ENCODE results near the gene SMG7.
A peak's percentile ranks its signal among the peaks of the same experiment; 100 is the strongest.

The SMG7 gene

GRCh38 chr1:183516725-183517124, 44.4 kb downstream of the SMG7 start:
- Histone ChIP-seq H3K27me3 (replicated peaks; ENCODE audit: control insufficient read depth, insufficient read depth, low read length) (no peaks in the 10 kb centered on the region), H3K4me3 (ENCODE audit: low read length) (no peak overlapping the region), H3K4me1 (ENCODE audit: control insufficient read depth, insufficient read depth, low read length) (peaks cover 20% of the 10 kb centered on the region), H3K36me3 (ENCODE audit: control insufficient read depth, insufficient read depth, low read length, severe bottlenecking) (peaks cover 22% of the 10 kb centered on the region), H3K9ac (ENCODE audit: low read length) (no peak overlapping the region), H3K9me3 (ENCODE audit: control insufficient read depth, low read length) (no peaks in the 10 kb centered on the region)
- DNase-seq (ENCODE audit: low read depth), result no peak

DNA sequence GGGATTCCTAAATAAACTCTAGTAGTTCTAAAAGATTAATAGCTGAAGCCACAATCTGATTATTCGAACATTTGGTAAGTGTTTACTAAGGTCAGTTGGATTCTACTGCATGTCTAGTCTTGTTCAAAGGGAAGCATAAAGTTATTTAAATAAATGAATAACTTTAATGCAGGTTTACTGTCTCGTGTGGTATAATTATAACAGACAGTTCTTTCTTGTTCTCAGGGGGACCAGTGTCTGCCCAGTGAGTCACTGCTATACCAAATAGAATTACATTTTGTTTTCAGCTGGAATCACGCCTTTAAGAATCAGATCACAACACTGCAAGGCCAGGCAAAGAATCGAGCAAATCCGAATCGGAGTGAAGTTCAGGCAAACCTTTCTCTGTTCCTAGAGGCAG, 45.1 kb downstream of the SMG7 start:
- no peak for DNase-seq (ENCODE audit: low read depth)
- Histone ChIP-seq H3K9ac (ENCODE audit: low read length) (no peak overlapping the region), H3K36me3 (ENCODE audit: control insufficient read depth, insufficient read depth, low read length, severe bottlenecking) (peaks cover 28% of the 10 kb centered on the region), H3K4me3 (ENCODE audit: low read length) (no peak overlapping the region), H3K4me1 (ENCODE audit: control insufficient read depth, insufficient read depth, low read length) (peaks cover 20% of the 10 kb centered on the region), H3K9me3 (ENCODE audit: control insufficient read depth, low read length) (no peaks in the 10 kb centered on the region), H3K27me3 (replicated peaks; ENCODE audit: control insufficient read depth, insufficient read depth, low read length) (no peaks in the 10 kb centered on the region)

- no peak overlapping the region for H3K9ac ChIP-seq (ENCODE audit: low read length)
- DNase-seq (ENCODE audit: low read depth), result no peak
- H3K4me1 ChIP-seq (ENCODE audit: control insufficient read depth, insufficient read depth, low read length), result peaks cover 5% of the 10 kb centered on the region
- H3K9me3 ChIP-seq (ENCODE audit: control insufficient read depth, low read length), result no peaks in the 10 kb centered on the region
- H3K4me3 ChIP-seq (ENCODE audit: low read length), result no peak overlapping the region
- H3K27me3 ChIP-seq (replicated peaks; ENCODE audit: control insufficient read depth, insufficient read depth, low read length), result no peaks in the 10 kb centered on the region
- H3K36me3 ChIP-seq (ENCODE audit: control insufficient read depth, insufficient read depth, low read length, severe bottlenecking), result peaks cover 45% of the 10 kb centered on the region
Observed at GRCh38 chr1:183520379-183520778, 48.1 kb downstream of the SMG7 start.

GRCh38 chr1:183522104-183522503, 49.8 kb downstream of the SMG7 start:
- Histone ChIP-seq H3K27me3 (replicated peaks; ENCODE audit: control insufficient read depth, insufficient read depth, low read length) (no peaks in the 10 kb centered on the region), H3K4me3 (ENCODE audit: low read length) (no peak overlapping the region), H3K9me3 (ENCODE audit: control insufficient read depth, low read length) (no peaks in the 10 kb centered on the region), H3K9ac (ENCODE audit: low read length) (no peak overlapping the region), H3K4me1 (ENCODE audit: control insufficient read depth, insufficient read depth, low read length) (no peaks in the 10 kb centered on the region), H3K36me3 (ENCODE audit: control insufficient read depth, insufficient read depth, low read length, severe bottlenecking) (peaks cover 51% of the 10 kb centered on the region)
- no peak for DNase-seq (ENCODE audit: low read depth)

DNA sequence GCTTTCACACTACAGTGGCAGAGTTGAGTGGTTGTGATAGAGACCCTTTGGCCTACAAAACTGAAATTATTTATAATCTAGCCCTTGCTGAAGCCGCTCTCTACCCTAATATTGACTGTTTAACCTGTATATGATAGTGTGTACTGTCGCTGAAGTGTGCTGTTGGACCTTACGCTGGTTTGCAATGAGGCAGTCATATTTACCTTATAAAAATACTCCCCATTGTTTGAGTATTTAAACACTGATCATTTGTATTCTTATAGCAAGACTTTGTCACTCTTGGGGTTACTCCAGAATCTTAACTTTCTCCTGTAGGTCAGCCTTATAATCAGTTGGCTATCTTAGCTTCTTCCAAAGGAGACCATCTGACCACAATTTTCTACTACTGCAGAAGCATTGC, 56.3 kb downstream of the SMG7 start:
- Histone ChIP-seq H3K9ac (ENCODE audit: low read length) (no peak overlapping the region), H3K27me3 (replicated peaks; ENCODE audit: control insufficient read depth, insufficient read depth, low read length) (no peaks in the 10 kb centered on the region), H3K4me1 (ENCODE audit: control insufficient read depth, insufficient read depth, low read length) (no peaks in the 10 kb centered on the region), H3K36me3 (ENCODE audit: control insufficient read depth, insufficient read depth, low read length, severe bottlenecking) (peaks cover 73% of the 10 kb centered on the region), H3K4me3 (ENCODE audit: low read length) (no peak overlapping the region), H3K9me3 (ENCODE audit: control insufficient read depth, low read length) (no peaks in the 10 kb centered on the region)
- DNase-seq (ENCODE audit: low read depth), result no peak

DNA sequence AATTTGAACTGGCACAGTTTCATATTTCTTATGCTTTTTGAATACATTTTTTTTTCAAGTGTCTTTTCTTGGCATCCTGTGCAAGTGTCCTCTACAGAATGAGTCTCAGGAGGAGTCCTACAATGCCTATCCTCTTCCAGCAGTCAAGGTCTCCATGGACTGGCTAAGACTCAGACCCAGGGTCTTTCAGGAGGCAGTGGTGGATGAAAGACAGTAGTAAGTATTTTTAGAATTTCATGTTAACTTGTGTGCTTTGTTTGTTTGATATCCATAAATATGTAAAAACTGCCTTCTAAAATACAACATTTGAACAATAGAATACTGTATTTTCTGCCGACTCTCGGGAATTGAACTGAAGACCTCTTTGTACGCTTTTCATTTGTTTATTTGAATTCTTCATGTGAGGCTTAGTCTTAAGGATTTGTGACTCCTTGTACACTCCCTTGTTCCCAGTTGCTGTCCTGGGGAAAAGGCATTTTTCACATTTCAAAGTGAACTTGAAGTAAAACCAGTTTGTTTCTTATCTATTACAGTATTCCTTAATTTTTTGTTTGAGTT, 61.4 kb downstream of the SMG7 start:
- Histone ChIP-seq H3K27me3 (replicated peaks; ENCODE audit: control insufficient read depth, insufficient read depth, low read length) (no peaks in the 10 kb centered on the region), H3K9ac (ENCODE audit: low read length) (no peak overlapping the region), H3K4me1 (ENCODE audit: control insufficient read depth, insufficient read depth, low read length) (no peaks in the 10 kb centered on the region), H3K4me3 (ENCODE audit: low read length) (no peak overlapping the region), H3K9me3 (ENCODE audit: control insufficient read depth, low read length) (no peaks in the 10 kb centered on the region), H3K36me3 (ENCODE audit: control insufficient read depth, insufficient read depth, low read length, severe bottlenecking) (peaks cover 90% of the 10 kb centered on the region)
- no peak for DNase-seq (ENCODE audit: low read depth)

DNA sequence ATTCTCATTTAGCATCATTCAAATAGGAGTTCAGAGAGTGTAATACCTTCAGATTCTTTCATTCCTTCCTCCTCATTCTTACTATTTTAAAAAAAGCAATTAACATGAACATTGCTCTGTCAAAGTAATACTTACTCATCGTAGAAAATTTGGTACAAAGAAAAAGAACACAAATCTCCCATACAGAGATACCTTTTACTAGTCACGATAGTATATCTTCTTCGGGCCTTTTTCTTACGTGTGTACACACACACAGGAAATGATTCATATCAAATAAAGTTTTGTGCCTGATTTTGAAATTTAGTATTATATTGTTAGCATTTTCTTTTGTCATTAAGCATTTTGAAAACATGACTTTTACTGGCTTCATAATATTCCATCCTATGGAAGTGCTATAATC, 65.1 kb downstream of the SMG7 start:
- Histone ChIP-seq H3K9me3 (ENCODE audit: control insufficient read depth, low read length) (no peaks in the 10 kb centered on the region), H3K4me3 (ENCODE audit: low read length) (no peak overlapping the region), H3K27me3 (replicated peaks; ENCODE audit: control insufficient read depth, insufficient read depth, low read length) (no peaks in the 10 kb centered on the region), H3K36me3 (ENCODE audit: control insufficient read depth, insufficient read depth, low read length, severe bottlenecking) (peaks cover 99% of the 10 kb centered on the region), H3K9ac (ENCODE audit: low read length) (no peak overlapping the region), H3K4me1 (ENCODE audit: control insufficient read depth, insufficient read depth, low read length) (no peaks in the 10 kb centered on the region)
- DNase-seq (ENCODE audit: low read depth), result no peak

DNA sequence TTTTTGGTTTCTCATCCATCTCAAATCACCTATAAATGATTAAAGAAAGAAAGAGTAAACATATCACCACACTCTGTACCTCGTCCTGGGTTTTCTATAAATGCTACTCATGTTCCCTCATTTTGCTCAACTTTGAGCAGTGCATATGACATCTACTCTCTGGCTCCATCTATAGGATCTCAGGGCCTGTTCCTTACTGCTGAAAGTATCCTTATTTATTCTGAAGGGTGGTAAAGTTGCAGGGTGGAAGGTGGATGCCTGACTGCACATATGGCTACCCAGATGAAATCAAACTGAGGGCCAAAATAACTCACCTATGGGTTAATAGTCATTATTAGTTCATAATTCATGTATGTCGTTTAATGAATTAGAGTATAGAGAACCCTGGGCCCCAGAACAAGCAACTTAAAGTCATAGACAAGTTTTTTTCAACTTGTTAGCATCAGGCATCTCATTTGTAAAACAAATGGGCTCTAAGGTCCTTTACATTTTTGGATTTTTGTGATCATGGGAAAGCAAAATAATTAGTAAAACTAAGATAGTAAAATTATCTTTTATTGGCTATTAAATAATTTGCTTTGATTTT, 71.4 kb downstream of the SMG7 start:
- H3K36me3 ChIP-seq (ENCODE audit: control insufficient read depth, insufficient read depth, low read length, severe bottlenecking), result peaks cover 88% of the 10 kb centered on the region
- peak overlapping the region; percentile 54 for H3K9ac ChIP-seq (ENCODE audit: low read length)
- no peaks in the 10 kb centered on the region for H3K4me1 ChIP-seq (ENCODE audit: control insufficient read depth, insufficient read depth, low read length)
- H3K27me3 ChIP-seq (replicated peaks; ENCODE audit: control insufficient read depth, insufficient read depth, low read length), result no peaks in the 10 kb centered on the region
- DNase-seq (ENCODE audit: low read depth), result peak; percentile 87
- H3K4me3 ChIP-seq (ENCODE audit: low read length), result no peak overlapping the region
- no peaks in the 10 kb centered on the region for H3K9me3 ChIP-seq (ENCODE audit: control insufficient read depth, low read length)

DNA sequence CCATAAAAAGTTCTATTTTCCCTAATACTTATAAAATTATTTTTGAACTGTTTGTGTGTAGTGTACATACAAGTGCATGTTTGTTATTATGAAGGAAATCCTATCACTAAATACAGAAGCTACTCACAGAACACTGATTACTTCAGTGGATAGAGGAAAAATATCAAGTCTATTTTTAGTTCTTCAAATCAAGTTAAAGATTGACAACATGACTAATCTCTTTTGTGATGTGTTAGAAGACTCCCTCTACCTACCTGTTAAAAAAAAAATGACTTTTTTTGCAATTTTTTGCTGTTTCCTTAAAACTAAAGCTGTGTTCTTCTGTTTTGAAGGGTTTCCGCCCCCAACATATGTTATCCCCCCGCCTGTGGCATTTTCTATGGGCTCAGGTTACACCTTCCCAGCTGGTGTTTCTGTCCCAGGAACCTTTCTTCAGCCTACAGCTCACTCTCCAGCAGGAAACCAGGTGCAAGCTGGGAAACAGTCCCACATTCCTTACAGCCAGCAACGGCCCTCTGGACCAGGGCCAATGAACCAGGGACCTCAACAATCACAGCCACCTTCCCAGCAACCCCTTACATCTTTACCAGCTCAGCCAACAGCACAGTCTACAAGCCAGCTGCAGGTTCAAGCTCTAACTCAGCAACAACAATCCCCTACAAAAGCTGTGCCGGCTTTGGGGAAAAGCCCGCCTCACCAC, 72.4 kb downstream of the SMG7 start:
- H3K36me3 ChIP-seq (ENCODE audit: control insufficient read depth, insufficient read depth, low read length, severe bottlenecking), result peaks cover 87% of the 10 kb centered on the region

GRCh38 chr1:183546427-183546826, 74.1 kb downstream of the SMG7 start:
- no peaks in the 10 kb centered on the region for H3K27me3 ChIP-seq (replicated peaks; ENCODE audit: control insufficient read depth, insufficient read depth, low read length)
- no peak for DNase-seq (ENCODE audit: low read depth)
- H3K9me3 ChIP-seq (ENCODE audit: control insufficient read depth, low read length), result no peaks in the 10 kb centered on the region
- H3K4me3 ChIP-seq (ENCODE audit: low read length), result no peak overlapping the region
- H3K9ac ChIP-seq (ENCODE audit: low read length), result no peak overlapping the region
- no peaks in the 10 kb centered on the region for H3K4me1 ChIP-seq (ENCODE audit: control insufficient read depth, insufficient read depth, low read length)
- peaks cover 87% of the 10 kb centered on the region for H3K36me3 ChIP-seq (ENCODE audit: control insufficient read depth, insufficient read depth, low read length, severe bottlenecking)

More for the DNA sequence above, 72.4 kb downstream of the SMG7 start:
- no peaks in the 10 kb centered on the region for H3K9me3 ChIP-seq (ENCODE audit: control insufficient read depth, low read length)
- H3K27me3 ChIP-seq (replicated peaks; ENCODE audit: control insufficient read depth, insufficient read depth, low read length), result no peaks in the 10 kb centered on the region
- H3K4me3 ChIP-seq (ENCODE audit: low read length), result no peak overlapping the region
- H3K4me1 ChIP-seq (ENCODE audit: control insufficient read depth, insufficient read depth, low read length), result no peaks in the 10 kb centered on the region
- no peak overlapping the region for H3K9ac ChIP-seq (ENCODE audit: low read length)
- no peak for DNase-seq (ENCODE audit: low read depth)

- no peaks in the 10 kb centered on the region for H3K4me1 ChIP-seq (ENCODE audit: control insufficient read depth, insufficient read depth, low read length)
- H3K36me3 ChIP-seq (ENCODE audit: control insufficient read depth, insufficient read depth, low read length, severe bottlenecking), result peaks cover 90% of the 10 kb centered on the region
- H3K4me3 ChIP-seq (ENCODE audit: low read length), result no peak overlapping the region
- DNase-seq (ENCODE audit: low read depth), result no peak
- H3K9me3 ChIP-seq (ENCODE audit: control insufficient read depth, low read length), result no peaks in the 10 kb centered on the region
- H3K27me3 ChIP-seq (replicated peaks; ENCODE audit: control insufficient read depth, insufficient read depth, low read length), result no peaks in the 10 kb centered on the region
- no peak overlapping the region for H3K9ac ChIP-seq (ENCODE audit: low read length)
Observed at GRCh38 chr1:183548116-183548515, 75.8 kb downstream of the SMG7 start.

All from adipocyte (in vitro differentiated cells).